ENCODE data around the gene CPED1.

DNA sequence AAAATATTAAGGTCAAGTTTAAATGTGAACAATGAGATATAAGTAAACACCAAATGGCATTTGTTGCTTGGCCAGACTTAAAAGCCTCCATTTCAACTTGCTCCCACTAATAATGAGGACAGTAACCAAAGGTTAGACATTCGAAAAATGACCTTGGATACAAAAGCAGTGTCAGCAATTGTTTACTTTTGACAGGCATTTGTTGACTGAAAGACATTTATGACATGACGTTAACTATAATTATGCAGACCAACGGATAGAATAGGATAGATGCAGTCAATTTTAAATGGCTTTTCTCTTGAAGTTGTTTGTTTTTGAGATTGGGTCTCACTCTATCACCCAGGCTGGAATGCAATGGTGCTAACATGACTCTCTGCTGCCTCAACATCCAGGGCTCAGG, 333.9 kb downstream of the CPED1 start:
- TF ChIP-seq, protein P1, sequence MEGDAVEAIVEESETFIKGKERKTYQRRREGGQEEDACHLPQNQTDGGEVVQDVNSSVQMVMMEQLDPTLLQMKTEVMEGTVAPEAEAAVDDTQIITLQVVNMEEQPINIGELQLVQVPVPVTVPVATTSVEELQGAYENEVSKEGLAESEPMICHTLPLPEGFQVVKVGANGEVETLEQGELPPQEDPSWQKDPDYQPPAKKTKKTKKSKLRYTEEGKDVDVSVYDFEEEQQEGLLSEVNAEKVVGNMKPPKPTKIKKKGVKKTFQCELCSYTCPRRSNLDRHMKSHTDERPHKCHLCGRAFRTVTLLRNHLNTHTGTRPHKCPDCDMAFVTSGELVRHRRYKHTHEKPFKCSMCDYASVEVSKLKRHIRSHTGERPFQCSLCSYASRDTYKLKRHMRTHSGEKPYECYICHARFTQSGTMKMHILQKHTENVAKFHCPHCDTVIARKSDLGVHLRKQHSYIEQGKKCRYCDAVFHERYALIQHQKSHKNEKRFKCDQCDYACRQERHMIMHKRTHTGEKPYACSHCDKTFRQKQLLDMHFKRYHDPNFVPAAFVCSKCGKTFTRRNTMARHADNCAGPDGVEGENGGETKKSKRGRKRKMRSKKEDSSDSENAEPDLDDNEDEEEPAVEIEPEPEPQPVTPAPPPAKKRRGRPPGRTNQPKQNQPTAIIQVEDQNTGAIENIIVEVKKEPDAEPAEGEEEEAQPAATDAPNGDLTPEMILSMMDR (IDR thresholded peaks at IDR 0.05), result no peak
- TF ChIP-seq EP300 (IDR thresholded peaks at IDR 0.05), result no peak

All from suprapubic skin (tissue), 3 donors.